NCI-H2107 treated with DMSO at 0.1 percent for 48 hours (cell line): Measurements from ENCODE around the gene RNF214.
A peak's percentile ranks its signal among the peaks of the same experiment; 100 is the strongest.

Experiments
- DNase-seq: peaks from one replicate; lab custom pipeline; 2025; ENCODE audit not compliant: unreplicated experiment; lab: John Stamatoyannopoulos, UW

The RNF214 gene

GRCh38 chr11:117212697-117213355 lies 19.6 kb upstream of the RNF214 start:
- DNase-seq: no peak

- DNase-seq: no peak
Observed at GRCh38 chr11:117214404-117215110, 17.9 kb upstream of the RNF214 start.

- DNase-seq: no peak
Observed at GRCh38 chr11:117217141-117218084, 15.1 kb upstream of the RNF214 start.

- no peak for DNase-seq
Observed at GRCh38 chr11:117218133-117218915, 14.1 kb upstream of the RNF214 start.

GRCh38 chr11:117219001-117219400 lies 13.5 kb upstream of the RNF214 start:
- DNase-seq: no peak

- DNase-seq: no peak
Observed at GRCh38 chr11:117219455-117219854, 13.0 kb upstream of the RNF214 start.

GRCh38 chr11:117219995-117220394 lies 12.5 kb upstream of the RNF214 start:
- no peak for DNase-seq

GRCh38 chr11:117220568-117220967 lies 11.9 kb upstream of the RNF214 start:
- no peak for DNase-seq

GRCh38 chr11:117220999-117221774 lies 11.3 kb upstream of the RNF214 start:
- peak; percentile 46 for DNase-seq

- DNase-seq: peak; percentile 85
Observed at GRCh38 chr11:117221775-117222517, 10.5 kb upstream of the RNF214 start.

GRCh38 chr11:117222991-117223740 lies 9.3 kb upstream of the RNF214 start:
- no peak for DNase-seq

GRCh38 chr11:117223741-117224689 lies 8.5 kb upstream of the RNF214 start:
- DNase-seq: no peak

- no peak for DNase-seq
Observed at GRCh38 chr11:117225553-117226170, 6.8 kb upstream of the RNF214 start.

GRCh38 chr11:117226388-117227385 lies 5.8 kb upstream of the RNF214 start:
- DNase-seq: peak; percentile 87

- DNase-seq: no peak
Observed at GRCh38 chr11:117228091-117228490, 4.4 kb upstream of the RNF214 start.

- no peak for DNase-seq
Observed at GRCh38 chr11:117229411-117229810, 3.1 kb upstream of the RNF214 start.
